ENCODE results near the gene PSMB8.
A peak's percentile ranks its signal among the peaks of the same experiment; 100 is the strongest.

PSMB8 gene

GRCh38 chr6:32845384-32845884 lies 1.6 kb upstream of the PSMB8 start:
- CTCF ChIA-PET = interaction anchor here (0.5 to 2.4 kb wide), 4 partner anchors 9 to 184 kb away, joined by 4 to 10 read pairs (median 6); partner anchors contain the start of genes PSMB9 and TAP1
- no peak for DNase-seq (ENCODE audit: low spot score)
- no peak for TF ChIP-seq CTCF (conservative IDR thresholded peaks at IDR 0.05; ENCODE audit: low read depth)
- H3K27ac ChIP-seq = peak overlapping the region; percentile 85
- POLR2A ChIA-PET (ENCODE audit: low non-redundant PET) = interaction anchor here (1.9 kb wide), 1 partner anchor 8 kb away, joined by 8 read pairs; the partner anchor contains the start of genes PSMB9 and TAP1

GRCh38 chr6:32844839-32845383 lies 1.1 kb upstream of the PSMB8 start:
- ChIA-PET CTCF (interaction anchor here (0.6 to 2.4 kb wide), 4 partner anchors 9 to 184 kb away, joined by 4 to 10 read pairs (median 6); partner anchors contain the start of genes PSMB9 and TAP1), POLR2A (ENCODE audit: low non-redundant PET) (interaction anchor here (1.9 kb wide), 1 partner anchor 9 kb away, joined by 8 read pairs; the partner anchor contains the start of genes PSMB9 and TAP1)
- peak overlapping the region; percentile 85 for H3K27ac ChIP-seq
- DNase-seq (ENCODE audit: low spot score) = no peak
- no peak for TF ChIP-seq CTCF (conservative IDR thresholded peaks at IDR 0.05; ENCODE audit: low read depth)

- H3K27ac ChIP-seq = peak overlapping the region; percentile 85
- ChIA-PET POLR2A (ENCODE audit: low non-redundant PET) (interaction anchor here (1.9 kb wide), 1 partner anchor 10 kb away, joined by 8 read pairs; the partner anchor contains the start of genes PSMB9 and TAP1), CTCF (interaction anchor here (0.6 to 1.7 kb wide), 3 partner anchors 18 to 417 kb away, joined by 3 to 6 read pairs (median 4); no protein-coding TSS in a partner anchor)
- no peak for DNase-seq (ENCODE audit: low spot score)
- TF ChIP-seq CTCF (conservative IDR thresholded peaks at IDR 0.05; ENCODE audit: low read depth) = no peak
Measured at GRCh38 chr6:32843331-32843978, 392 bp downstream of the PSMB8 start.

- ChIA-PET CTCF (interaction anchor here (1.7 kb wide), 1 partner anchor 25 kb away, joined by 6 read pairs; no protein-coding TSS in a partner anchor), POLR2A (ENCODE audit: low non-redundant PET) (no interaction called here)
- DNase-seq (ENCODE audit: low spot score) = no peak
- peak overlapping the region; percentile 23; the same call in 1 of the 2 replicates for H3K27ac ChIP-seq
- no peak for TF ChIP-seq CTCF (conservative IDR thresholded peaks at IDR 0.05; ENCODE audit: low read depth)
Measured at GRCh38 chr6:32842690-32843089, 1.2 kb downstream of the PSMB8 start.

GRCh38 chr6:32842021-32842650 lies 1.7 kb downstream of the PSMB8 start:
- no peak overlapping the region for H3K27ac ChIP-seq
- DNase-seq (ENCODE audit: low spot score) = no peak
- TF ChIP-seq CTCF (conservative IDR thresholded peaks at IDR 0.05; ENCODE audit: low read depth) = no peak
- ChIA-PET CTCF (interaction anchor here (1.7 kb wide), 1 partner anchor 26 kb away, joined by 6 read pairs; no protein-coding TSS in a partner anchor), POLR2A (ENCODE audit: low non-redundant PET) (no interaction called here)

GRCh38 chr6:32840604-32841246 lies 3.1 kb downstream of the PSMB8 start:
- DNase-seq (ENCODE audit: low spot score) = no peak
- CTCF ChIA-PET = interaction anchor here (0.7 kb wide), 1 partner anchor 391 kb away, joined by 3 read pairs; no protein-coding TSS in a partner anchor
- TF ChIP-seq CTCF (conservative IDR thresholded peaks at IDR 0.05; ENCODE audit: low read depth) = no peak
- POLR2A ChIA-PET (ENCODE audit: low non-redundant PET) = no interaction called here
- no peak overlapping the region for H3K27ac ChIP-seq
